ENCODE measurements around the gene SMURF1.

SMURF1 gene

GRCh38 chr7:99021941-99022560 is 121.9 kb downstream of the SMURF1 start:
- no peak for DNase-seq

DNA sequence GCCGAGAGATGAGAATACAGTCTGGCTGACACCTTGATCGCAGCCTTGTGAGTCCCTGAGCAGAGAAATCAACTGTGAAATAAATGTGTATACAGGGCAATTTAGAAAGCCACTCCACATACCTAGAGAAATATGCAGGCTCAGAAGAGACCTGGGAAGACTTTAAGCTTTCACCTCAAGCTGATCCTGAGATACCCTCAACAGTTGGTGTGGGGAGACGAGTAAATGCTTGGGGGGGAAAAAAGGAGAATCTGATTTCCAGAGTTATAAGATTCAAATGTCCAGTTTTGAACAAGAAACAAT is 123.5 kb downstream of the SMURF1 start:
- no peak for DNase-seq

- DNase-seq, result no peak
Measured at GRCh38 chr7:99019523-99020412, 124.1 kb downstream of the SMURF1 start.

- DNase-seq, result no peak
Measured at GRCh38 chr7:99016196-99016595, 127.7 kb downstream of the SMURF1 start.

DNA sequence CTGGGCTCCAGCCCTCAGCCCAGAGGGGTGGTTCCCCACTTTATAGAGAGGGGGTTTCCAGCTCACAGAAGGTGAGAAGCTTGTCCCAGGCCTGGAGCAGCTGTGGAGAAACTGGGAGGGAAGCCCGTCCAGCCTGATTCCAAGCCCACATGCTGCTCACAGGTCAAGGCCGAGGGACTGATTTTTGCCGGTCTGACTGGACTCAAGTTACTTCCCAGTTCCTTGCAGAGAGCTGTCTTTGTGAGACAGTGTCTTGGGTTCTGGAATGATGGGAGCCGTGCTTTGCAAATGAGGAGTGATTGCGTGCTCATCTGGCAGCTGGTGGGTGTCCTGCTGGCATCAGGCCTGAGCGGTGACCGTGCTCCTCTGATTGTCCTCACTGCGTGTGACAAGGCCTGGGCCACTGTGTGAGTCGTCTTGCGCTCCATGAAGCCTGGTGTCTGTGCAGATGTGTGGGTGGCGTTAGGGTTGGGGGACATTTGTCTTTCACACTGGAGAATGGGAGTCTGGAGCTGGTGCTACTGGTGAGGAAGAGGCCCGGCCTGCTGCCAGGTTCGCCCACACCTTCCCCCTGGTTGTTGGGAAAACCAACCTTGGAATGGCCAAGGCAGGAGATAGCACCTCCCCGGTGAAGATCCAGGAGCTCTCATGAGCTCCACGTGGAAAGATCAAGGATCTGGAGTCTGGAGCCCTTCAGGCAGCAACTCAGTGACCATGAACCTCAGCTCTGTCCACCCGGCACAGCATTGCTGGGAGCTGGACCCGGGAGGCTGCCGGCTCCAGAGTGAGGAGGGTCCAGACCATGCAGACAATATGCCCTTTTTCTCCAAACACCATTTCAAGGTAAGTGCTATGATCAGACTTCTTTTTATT is 129.6 kb downstream of the SMURF1 start:
- DNase-seq, result no peak

- DNase-seq, result no peak
Measured at GRCh38 chr7:99013266-99014112, 130.4 kb downstream of the SMURF1 start.

GRCh38 chr7:99012722-99013121 is 131.2 kb downstream of the SMURF1 start:
- no peak for DNase-seq

GRCh38 chr7:99011706-99012404 is 132.1 kb downstream of the SMURF1 start:
- DNase-seq, result no peak

GRCh38 chr7:99011341-99011705 is 132.6 kb downstream of the SMURF1 start:
- no peak for DNase-seq

DNA sequence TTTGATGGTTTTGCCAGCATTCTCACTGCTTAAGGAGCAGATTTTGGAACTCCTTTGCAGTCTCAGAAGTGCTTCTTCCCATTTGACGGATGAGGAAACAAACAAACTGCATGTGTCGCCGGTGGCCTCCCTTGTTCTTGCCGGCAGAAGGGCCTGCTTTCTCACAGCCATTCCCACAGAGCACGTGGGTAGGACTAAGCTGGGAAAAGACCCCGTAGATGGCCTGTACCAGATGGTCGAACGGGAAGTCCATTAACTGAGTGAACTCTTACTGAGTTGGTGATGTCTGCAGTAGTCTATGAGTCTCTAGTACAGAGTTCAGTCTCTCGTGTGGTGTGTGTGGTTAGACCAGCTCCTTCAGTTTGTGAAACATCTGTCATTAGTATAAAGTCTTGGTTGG is 133.6 kb downstream of the SMURF1 start:
- DNase-seq, result no peak

DNA sequence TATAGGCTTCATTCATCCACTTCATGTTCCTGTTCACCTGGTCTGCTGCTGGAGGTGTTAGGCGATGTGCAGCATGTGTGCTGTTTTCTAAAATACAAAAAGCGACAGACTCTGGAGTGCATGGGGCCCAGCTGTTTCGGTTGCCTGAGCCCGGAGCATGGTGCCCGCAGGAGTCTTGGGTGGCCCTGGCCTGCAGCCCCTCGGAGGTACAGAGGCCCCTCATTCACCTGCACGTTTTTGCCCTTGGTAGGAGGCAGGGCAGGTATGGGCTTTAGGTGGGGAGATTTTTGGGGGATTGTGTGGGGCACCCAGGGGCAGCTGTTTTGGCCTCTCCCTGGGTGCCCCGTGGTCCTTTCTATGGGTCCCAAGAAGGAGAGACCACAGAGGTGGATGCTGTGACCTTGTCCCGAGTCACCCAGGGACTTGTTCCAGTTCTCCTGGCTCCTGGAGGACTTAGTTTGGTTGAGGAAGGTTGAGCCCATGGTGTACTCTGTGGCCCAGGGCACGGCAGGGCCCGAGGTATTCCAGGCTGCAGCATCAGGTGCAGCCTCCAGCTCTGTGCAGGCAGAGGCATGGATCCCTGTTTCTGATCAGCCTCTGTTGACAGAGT is 134.9 kb downstream of the SMURF1 start:
- no peak for DNase-seq

- no peak for DNase-seq
Measured at GRCh38 chr7:99008181-99008631, 135.7 kb downstream of the SMURF1 start.

DNA sequence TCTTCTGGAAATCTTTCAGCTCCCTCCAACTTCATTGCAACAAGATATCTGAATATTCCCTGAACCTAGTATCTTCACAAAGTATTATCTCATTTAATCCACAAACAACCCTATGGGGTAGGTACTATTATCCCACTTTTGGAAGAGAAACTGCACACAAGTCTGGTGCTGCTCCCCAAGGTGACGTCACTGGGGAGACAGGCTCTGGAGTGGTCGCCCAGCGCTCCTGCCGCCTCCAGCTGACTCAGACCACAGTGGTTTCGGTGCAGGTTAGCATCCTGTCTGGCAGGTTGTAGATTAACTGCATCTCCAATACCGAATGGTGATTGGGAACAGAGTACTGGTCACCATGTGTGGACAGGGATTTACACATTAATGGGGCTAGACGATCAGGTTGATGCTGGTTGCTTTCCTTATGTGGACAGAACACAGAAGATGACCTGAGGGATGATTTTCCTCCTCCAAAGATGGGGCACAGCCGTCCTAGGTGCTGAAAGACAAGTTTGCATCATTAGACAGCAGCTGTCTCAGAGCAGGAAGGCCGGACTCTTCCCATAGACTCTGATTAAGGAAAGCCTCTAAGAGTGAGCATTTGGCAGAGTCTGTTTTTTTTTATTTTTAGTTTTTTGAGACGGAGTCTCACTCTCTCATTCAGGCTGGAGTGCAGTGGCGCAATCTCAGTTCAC is 137.0 kb downstream of the SMURF1 start:
- DNase-seq, result no peak

- DNase-seq, result no peak
Measured at GRCh38 chr7:99005776-99006175, 138.1 kb downstream of the SMURF1 start.

DNA sequence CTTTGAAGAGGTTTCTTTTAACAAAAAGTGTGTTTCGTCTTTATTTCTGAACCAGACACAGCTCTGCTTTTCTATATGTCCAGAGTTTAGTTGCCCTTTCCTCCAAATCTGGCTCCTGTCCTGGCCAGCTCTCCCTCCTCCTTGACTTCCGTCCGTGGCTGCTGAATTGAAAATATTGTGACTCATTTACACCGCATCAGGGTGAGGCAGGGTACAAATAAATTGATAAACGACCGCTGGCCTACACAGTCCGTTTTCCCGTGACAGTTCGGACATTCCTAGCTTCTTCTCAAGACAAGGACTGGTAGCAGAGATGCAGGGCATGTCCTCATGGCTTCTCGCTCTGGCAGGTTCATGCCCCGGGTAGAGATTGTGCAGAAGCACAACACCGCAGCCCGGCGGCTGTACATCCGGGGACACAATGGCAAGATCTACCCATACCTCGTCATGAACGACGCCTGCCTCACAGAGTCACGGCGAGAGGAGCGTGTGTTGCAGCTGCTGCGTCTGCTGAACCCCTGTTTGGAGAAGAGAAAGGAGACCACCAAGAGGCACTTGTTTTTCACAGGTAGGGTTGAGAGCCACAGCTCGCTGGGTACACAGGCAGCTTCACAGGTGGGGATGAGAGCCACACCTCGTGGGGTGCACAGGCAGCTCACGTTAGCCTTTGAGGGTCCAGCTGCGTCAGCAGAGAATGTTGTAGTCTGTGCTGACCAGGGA is 139.0 kb downstream of the SMURF1 start:
- DNase-seq, result no peak

DNA sequence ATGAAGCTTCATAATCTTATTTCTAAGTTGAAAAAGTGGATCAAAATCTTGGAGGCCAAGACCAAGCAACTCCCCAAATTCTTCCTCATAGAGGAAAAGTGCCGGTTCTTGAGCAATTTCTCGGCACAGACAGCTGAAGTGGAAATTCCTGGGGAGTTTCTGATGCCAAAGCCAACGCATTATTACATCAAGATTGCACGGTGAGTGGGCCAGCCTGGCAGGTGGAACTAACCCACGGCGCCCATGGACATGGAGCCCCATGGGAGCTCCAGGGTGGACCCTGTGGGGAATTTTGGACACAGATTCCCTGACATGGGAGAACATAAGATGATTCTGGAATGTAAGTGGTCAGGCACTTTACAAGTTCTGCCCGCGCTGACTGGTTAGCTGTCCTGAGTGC is 139.7 kb downstream of the SMURF1 start:
- no peak for DNase-seq

DNA sequence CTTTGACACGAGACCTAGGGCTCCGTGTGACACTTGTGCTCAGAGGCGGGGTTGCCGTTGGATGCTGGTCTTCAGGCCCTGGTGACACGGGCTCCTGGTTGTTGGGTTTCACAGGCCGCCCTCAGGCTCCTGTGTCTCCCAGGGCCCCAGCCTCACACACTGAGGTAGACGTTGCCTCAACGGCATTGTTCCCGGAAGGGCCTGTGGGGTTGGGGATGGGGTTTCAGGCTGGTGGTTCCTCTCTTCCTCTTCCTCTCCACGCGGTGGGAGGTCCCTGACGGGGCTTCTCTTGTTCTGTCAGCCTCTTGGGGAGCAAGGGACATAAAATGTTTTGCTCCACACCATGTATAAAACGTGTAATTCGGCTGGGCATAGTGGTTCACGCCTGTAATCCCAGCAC is 140.5 kb downstream of the SMURF1 start:
- no peak for DNase-seq

DNA sequence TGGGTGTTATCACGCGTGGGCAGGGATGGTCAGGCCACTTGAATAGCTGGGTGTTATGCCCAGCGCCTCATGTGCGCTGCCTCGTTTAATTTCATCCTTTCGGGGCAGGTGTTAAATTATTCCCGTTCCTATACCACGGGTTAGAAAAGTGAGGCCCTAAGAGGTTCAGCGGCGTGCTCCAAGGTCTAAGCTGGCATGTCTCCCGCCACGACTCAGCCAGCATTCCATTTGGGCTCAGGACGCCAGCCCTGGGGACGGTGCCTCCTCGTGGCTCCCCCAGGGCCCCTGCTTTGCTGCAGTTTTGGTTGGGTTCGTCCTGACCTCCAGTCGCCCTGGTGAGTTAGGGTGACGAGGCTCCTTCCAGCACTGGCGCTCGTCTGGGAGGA is 141.1 kb downstream of the SMURF1 start:
- DNase-seq, result no peak

DNA sequence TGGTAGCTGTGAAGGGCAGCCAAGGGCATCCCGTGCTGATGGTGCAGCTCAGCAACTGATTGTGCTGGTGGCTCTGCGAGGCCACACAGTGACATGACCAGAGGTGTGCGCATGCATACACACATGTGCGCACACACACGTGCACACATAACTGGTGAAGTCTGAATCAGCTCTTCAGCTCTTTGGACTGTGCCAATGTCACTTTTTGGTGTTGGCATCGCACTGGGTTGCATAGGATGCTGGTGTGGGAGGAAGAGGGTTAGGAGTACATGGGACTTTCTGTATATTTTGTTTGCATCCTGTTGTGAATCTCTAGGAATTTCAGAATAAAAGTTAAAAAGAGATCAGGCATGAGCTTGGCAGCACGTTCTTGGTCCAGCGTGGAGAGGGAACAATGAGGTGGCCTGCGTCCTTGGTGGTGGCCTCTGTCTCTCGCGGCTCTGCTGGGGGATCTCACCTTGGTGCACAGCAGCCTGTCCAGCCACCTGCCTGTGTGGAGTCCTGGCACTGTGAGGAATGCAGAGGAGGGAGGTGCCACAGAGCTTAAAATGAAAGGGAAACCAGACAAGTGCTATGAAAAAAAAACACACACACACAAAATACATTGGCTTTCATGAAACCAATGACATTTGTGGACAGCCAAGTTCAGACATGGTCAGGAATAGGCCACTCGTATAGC is 141.6 kb downstream of the SMURF1 start:
- no peak for DNase-seq
